HG03354 (cell line): ENCODE data around the gene ATL2.
"Not testable (repeated sequence)": the region's sequence is repeated elsewhere in the genome, so short reads cannot be mapped to it uniquely, and the experiment has no call there.

ENCODE experiments used
- ATAC-seq: cut with Tn5 transposase; IDR thresholded peaks from one replicate; pipeline ENCODE4 v1.9.1; 2021; ENCODE audit warnings: mild to moderate bottlenecking; ENCODE audit not compliant: unreplicated experiment, poor library complexity, severe bottlenecking

ATL2 gene

DNA sequence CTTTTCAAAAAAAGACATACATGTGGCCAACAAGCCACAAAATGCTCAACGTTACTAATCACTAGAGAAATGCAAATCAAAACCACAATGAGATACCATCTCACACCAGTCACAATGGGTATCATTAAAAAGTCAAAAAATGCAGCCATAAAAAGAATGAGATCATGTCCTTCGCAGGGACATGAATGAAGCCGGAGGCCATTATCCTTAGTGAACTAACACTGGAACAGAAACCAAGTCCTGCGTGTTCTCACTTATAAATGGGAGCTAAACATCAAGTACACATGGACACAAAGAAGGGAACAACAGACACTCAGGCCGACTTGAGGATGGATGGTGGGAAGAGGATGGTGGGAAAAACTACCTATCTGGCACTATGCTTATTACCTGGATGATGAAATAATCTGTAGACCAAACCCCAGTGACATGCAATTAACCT lies 17.8 kb upstream of the ATL2 start:
- no peak for ATAC-seq

DNA sequence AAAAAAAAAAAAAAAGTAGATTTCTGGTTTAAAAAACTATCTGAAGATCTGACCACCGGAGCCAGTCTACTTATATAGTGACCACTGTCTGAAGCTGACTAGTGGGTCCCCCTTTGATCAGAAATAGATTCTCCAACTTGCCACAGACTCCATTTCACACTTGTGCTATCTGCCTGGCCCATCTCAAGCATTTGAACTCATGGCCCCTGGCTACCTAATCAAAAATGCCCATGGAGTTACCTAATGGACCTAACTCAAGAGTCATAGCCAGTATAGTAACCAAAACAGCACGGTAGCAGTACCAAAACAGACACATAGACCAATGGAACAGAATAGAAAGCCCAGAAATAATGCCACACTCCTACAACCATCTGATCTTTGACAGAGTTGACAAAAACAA lies 17.0 kb upstream of the ATL2 start:
- ATAC-seq, result no peak

DNA sequence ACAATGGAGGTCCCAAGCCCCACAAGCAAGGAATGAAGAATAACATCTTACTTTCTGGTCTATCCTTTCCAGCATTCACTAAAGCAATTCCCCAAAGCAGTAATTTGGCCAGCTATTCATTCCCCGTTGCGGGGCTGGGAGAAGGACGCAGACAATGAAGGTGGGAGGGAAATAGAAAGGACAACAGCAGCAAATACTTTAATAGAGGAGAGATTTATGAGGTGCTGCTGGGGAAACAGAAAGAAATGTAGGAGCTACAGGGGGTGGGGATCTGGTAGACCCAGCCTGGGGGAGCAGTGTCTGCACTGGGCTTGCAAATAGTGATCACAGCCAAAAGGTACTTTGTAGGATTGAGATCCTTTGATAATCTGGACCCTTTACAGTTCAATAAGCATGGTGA lies 13.9 kb upstream of the ATL2 start:
- no peak for ATAC-seq

DNA sequence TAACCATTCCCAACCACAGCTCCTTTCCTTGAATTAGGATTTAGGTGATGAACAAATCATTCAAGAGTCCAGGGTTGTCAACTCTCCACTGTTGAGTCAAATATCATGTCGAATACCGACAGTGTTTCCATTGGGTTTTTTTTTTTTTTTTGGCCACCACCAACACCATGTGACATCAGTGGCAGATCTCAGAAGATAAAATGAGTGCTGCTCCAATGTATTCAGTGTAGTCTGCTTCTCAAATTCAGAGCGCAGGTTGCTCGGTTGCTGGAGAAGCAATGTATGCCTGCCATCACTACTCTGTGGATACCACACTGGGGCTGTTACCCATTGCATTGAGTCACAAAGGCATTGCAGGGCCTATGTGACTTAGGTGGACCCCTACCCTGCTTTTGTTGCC lies 10.8 kb upstream of the ATL2 start:
- no peak for ATAC-seq

DNA sequence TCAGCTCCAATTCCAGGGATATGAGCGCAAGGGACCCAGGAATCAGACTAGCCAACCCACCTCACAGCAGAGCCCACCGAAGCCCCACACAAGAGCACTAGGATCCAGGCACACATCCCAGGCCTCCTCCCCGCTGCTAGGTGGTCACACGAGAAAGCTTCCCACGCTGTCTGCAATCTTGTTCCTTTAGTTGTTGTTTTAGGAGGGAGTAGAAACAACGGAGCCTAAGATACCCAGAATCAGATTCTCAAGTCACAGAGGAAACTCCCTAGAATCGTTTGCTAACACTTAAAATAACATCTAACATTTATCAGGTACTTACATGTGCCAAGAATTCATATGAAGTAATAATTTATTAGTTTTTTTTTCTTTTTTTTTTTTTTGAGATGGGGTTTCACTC lies 9.7 kb upstream of the ATL2 start:
- ATAC-seq, result no peak

DNA sequence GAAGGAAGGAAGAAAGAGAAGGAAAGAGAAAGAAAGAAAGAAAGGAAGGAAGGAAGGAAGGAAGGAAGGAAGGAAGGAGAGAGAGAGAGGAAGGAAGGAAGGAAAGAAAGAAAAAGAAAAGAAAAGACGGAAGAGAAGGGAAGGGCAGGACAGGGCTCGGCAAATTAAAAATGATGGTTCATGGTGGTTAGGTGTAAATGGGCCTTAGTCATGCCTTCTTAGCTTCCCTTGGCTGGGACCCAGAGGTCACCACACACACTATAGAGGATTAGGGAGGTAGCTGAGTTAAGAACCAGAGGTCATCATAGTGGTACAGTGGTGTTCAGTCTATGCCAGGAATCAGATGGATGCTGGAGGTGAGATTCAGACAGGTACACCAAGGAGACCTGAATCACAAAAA lies 9.3 kb upstream of the ATL2 start:
- no peak for ATAC-seq

DNA sequence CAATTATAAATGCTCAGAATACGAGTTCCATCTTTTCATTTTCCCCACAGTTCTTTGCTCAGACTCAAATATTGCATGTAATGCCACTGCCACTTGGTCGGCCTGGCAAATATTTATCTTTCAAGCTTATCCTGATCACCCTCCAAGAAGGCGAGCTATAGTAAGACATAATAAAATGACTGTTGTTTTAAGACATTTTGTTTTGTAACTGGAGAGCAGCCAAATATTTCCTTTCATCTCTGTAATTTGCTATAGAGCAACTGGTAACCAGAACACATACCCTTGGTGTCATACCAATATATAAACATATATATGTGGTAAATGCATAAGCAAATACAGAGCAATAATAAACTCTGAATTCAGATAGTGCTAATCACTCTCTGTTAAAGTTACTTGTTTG lies 7.3 kb upstream of the ATL2 start:
- ATAC-seq, result no peak

DNA sequence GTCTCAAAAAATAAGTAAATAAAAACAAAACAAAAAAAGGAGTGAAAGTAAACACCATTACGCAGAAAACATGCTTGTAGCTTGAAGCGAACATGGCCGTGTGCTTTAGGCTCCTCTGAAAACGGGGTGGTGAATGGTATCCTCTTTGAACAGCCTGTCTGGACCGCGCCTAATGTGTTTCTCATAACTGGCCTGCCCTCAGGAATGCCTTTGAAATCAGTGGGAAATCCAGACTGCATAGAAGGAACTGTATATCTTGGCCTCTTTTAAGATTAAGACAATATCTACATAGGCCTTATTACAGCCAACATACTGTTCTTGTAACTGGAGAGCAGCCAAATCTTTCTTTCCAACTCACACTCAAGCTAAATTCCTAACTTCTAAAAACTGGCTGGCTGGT lies 6.7 kb upstream of the ATL2 start:
- not testable (repeated sequence) for ATAC-seq

DNA sequence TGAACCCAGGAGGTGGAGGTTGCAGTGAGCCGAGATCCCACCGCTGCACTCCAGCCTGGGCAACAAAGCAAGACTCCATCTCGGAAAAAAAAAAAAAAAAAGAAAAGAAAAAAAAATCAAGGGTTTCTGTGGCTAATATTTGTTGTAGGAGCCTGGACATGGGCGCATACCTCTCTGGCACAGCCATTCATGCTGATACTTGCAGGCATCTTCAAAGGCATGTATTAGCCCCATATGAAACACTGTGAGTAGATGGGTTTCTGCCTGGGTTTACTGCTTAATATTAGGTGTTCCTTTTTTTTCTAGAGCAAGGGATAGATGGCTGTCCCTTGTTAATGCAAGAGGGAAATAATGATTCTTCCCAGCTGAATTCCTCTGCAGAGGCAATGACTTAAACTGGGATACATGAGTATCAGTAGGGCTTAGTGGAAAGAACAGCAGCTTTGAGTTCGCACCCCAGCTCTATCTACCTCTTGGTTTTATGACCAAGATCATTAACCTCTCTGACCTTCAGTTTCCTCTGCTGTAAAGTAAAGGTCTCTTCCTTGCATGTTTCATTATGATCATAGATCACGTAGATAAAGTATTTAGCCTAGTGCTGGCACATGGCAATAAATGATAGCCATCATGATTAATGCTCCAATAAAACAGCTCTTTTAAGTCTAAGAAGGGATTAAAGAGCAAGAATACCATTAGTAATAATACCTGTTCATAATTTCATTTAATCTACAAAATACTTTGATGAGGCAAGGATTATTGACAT lies 4.5 kb upstream of the ATL2 start:
- ATAC-seq, result no peak

DNA sequence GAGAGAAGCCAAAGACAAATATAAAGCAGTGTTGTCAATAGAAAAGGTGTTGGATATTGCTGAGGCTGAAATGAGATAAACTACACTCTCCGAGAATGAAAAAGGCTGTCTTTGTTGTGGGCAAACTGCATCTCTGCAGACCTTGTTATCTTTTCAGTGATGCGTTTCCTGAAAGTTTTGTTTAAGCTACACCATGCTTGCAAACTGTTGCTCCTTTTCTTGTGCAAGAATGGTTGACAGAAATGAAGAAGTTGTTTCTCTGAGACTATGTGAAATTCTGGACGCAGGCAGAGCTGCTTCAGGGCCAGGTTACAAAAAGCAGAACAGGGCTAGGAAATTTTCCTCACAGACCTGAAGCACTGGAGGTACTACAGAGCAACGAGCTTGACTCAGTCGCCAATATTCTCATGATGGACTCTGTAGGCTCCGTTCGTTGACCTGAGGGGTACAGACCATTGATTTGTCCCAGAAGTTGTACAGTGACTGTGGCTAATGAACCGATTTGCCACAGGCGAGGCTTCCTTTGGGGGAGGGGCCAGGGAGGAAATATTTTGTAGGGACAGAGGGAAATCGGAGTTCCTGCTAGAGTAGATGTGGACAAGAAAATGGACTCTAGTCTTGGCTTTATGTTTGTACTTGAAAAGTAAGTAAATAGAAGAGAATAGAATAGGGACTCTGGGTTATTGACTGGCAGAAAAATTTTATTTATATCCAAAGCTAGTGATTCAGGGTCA lies 3.5 kb upstream of the ATL2 start:
- no peak for ATAC-seq

DNA sequence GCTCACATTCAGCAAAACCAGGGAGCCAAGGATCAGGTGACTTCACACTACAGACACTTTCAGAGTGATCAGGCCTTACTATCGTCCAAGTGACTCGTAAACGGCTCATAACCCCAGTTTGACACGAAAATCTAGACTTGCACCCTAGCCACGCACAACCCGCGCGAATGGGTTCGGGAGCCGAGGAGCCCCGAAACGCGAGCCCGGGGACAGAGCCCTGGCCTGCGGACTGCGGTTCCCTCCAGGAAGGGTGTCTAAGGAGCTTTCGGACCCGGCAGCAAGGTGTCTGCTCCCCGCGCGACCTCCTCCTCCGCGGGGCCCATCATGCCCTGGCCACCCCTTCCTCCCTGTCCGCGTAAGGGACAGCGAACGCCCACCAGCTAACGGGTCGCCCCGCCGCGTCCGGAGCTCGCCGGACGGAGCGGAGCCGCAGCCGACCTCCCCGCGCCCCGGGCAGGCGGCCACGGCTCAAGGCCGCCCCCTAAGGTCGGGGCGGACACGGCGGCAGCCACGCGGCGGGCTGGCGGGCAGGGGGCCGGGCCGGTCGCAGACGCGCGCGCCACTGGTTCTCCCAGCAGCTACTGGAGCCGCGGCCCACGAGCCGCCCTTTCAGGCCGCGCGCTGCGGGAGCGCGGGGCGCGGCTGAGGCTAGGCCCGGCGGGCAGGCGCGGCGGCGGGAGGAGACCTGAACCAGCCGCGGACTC lies 575 bp downstream of the ATL2 start:
- peak; percentile 78 for ATAC-seq

DNA sequence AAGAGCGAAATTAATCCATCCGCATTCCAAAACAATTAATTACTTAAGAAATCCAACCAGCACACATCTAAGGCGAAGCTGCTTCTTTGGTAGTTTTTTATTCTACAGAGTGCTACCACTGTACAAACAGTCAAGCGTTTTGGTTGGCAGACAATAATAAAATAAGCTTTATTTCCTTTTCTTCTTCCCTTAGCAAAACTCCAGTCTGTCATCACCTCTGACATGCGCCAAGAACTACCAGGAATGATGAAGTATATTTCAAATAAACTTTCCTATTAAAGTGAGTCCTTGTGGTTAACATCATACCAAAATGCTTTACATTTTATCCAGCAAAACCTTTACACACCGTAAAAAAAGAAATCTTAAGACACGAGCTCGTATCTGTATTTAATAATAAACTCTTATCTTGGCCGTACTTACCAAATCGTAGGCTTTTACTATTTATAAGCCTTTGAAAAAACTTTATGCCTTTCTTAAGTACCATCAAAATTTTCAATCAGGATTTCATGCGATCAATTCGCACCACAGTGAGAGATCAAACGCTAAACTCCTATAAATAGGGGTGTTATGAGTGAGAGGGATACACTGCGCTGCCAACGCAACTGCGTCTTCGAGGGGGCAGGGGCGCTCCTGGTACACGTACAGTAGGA lies 1.3 kb downstream of the ATL2 start:
- no peak for ATAC-seq

DNA sequence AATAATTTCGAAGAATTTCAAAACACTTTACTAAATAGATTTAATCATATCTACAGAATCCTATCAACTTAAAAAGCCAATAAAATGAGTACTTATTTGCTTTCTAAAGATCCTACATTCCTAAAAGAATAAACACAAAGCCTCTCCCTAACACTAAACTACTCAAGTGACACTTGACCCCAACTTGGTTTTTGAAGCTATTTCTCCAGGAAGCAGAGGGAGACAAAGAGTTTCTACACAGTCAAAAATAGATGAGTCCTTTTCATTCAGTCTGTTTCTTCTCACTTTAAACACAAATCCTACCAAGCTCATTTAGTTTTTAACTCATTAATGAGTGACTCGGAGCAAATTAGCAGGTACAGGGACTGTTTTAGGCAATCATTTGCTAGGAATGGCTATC lies 2.1 kb downstream of the ATL2 start:
- ATAC-seq, result no peak

DNA sequence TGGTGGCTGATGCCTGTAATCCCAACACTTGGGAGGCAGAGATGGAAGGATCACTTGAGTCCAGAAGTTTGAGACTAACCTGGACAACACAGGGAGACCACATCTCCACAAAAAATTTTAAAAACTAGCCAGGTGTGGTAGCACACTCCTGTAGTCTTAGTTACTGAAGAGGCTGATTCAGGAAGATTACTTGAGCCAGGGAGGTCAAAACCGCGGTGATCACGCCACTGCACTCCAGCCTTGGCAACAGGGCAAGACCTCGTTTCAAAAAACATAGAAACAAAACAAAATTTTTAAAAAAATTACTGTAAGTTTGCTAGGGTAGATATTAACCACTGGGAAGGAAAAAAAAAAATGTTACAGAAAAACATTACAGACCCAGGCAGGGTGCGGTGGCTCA lies 5.8 kb downstream of the ATL2 start:
- no peak for ATAC-seq

DNA sequence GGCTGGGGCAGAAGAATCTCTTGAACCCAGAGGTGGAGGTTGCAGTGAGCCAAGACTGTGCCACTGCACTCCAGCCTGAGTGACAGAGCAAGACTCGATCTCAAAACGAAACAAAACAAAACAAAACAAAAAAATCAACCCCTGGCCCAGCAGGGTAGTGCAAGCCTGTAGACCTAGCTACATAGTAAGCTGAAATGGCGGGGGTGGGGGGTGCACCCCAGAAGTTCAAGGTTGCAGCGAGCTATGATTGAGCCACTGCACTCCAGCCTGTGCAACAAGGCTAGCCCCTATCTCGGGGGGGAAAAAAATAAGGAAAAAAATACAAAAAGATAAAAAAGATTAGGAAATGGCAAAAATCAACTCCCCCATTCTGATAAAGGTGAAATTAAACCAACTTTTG lies 6.4 kb downstream of the ATL2 start:
- no peak for ATAC-seq

DNA sequence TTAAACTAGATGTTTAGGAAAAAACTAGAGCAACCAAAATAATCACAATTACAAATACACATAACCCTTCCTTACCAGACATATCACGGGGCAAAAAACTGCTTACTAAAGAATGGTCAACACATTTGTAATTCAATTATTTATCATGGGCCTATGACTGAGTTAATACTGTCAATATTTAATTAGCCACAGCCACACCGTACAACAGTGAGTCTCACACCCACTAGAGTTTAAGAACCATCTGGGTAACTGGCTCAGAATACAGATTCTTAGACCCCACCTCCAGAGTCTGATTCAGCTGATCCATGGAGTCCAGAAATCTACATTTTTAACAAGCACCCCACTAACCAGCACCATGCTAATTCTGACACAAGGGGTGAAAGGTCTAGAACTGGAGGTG lies 14.8 kb downstream of the ATL2 start:
- no peak for ATAC-seq

DNA sequence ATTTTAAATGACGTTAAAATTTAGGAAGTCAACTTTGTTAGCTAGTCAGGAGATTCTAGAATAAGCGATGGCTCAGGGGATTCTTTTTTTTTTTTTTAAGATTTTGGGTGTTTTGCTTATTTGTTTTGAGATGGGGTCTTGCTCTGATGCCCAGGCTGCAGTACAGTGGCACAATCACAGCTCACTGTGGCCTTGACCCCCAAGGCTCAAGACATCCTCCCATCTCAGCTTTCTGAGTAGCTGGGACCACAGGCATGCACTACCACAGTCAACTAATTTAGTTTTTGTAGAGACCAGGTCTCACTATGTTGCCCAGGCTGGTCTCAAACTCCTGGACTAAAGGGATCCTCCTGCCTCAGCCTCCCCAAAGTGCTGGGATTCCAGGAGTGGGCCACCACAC lies 16.9 kb downstream of the ATL2 start:
- ATAC-seq, result no peak

DNA sequence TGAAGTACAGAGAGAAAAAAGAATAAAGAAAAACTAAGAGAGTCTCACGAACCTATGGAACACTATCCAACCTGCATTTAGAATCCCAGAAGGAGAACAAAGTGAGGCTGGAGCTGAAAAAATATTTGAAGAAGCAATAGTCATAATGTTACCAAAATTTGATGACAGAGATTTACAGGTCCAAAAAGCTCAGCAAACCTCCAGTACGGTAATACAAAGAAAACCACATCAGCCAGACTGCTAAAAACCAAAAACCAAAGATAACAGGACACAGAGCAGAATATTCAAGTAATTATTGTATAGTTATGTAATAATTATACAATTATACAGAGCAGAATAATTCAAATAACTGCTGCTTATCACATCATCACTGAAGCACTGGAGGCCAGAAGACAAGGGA lies 23.7 kb downstream of the ATL2 start:
- ATAC-seq, result no peak

DNA sequence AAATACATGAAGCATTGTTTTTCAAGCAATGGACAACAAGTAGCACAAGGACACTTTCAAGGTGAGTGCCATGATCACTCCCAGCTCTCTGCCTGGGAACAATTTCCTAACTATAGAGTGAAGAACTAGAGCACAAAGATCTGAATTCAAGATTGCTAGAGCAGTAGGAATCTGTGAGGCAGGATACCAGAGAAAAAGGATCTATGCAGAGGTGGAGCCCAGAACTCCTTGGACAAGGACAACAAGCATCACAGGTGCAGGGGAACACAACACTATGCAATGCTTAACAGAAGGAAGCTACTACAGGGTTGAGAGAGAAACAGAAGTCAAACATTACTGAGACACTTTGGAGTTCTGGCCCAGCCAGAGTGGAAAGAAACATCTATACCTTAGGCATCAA lies 24.7 kb downstream of the ATL2 start:
- ATAC-seq, result no peak

DNA sequence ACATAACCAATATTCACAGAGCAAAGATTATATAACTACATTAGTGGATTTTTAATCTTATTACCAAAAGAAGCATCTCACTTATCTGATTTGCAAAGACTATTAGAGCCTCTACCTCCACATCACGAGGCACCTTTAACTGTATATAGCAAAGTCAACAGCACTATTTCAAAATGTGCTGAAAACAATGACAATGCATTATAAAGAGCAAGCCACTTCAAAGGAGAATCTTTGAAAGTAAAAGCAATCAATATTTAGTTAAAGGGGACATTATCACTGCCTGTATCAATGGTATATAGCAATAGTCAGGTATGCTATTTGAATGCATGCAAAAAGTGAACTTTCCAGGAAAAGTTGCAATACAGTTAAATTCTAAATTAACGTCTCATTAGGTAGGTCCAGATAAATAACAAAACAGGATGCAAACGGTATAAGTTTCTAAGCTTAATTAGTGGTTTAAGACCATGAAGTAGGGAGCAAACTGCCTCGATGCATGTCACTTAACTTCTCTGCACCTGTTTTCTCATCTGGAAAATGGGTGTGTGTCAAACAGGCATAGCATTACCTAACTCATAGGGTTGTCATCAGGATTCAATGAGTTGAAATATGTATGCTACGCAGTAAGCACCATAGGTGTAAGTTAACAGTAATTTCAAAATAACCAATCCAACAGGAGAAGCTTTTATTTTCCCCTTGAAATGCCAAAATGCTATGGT lies 31.6 kb downstream of the ATL2 start:
- no peak for ATAC-seq
